OCI-LY3 (cell line): ENCODE data around the gene TIMMDC1.

Experiments used
- H2AFZ ChIP-seq: fragments of 200-600, 300-600 bp; shearing (Covaris generic); 2 replicates; pipeline ENCODE4 v1.6.0; 2014; ENCODE audit warnings: antibody characterized with exemption, low read depth, low read length
- H3K27ac ChIP-seq: fragments of 200-600, 300-600 bp; sonication (generic); 2 replicates; pipeline ENCODE4 v1.5.1; 2014; ENCODE audit warnings: mild to moderate bottlenecking, low read length, moderate library complexity, mixed read lengths
- H3K27me3 ChIP-seq: fragments of 200-600, 300-600 bp; sonication (generic); 2 replicates; pipeline ENCODE4 v1.6.1; 2014; ENCODE audit warnings: low read depth, low read length, mixed read lengths
- H3K36me3 ChIP-seq: fragments of 200-600, 300-600 bp; sonication (generic); replicated peaks from 2 replicates; pipeline ENCODE3; 2014; ENCODE audit warnings: low read depth, low read length, mixed read lengths
- H3K4me1 ChIP-seq: fragments of 300-600, 200-600 bp; sonication (generic); 2 replicates; pipeline ENCODE4 v1.6.1; 2014; ENCODE audit warnings: low read length, mixed read lengths
- H3K4me2 ChIP-seq: fragments of 200-600, 300-600 bp; sonication (generic); 2 replicates; pipeline ENCODE4 v1.6.1; 2014; ENCODE audit warnings: low read length, mixed read lengths
- H3K4me3 ChIP-seq: fragments of 300-600, 200-600 bp; sonication (generic); 2 replicates; pipeline ENCODE4 v1.5.1; 2014; ENCODE audit warnings: antibody characterized with exemption, mild to moderate bottlenecking, low read length, moderate library complexity
- H3K79me2 ChIP-seq: fragments of 300-600, 200-600 bp; shearing (Covaris generic); 2 replicates; pipeline ENCODE4 v1.6.1; 2014; ENCODE audit warnings: mild to moderate bottlenecking, low read length, mixed read lengths
- H3K9ac ChIP-seq: fragments of 300-600, 200-600 bp; shearing (Covaris generic); 2 replicates; pipeline ENCODE4 v1.6.0; 2014; ENCODE audit warnings: mild to moderate bottlenecking, low read length, moderate library complexity
- H3K9me3 ChIP-seq: fragments of 200-600, 300-600 bp; shearing (Covaris generic); 2 replicates; pipeline ENCODE4 v1.6.1; 2014; ENCODE audit warnings: low read length, mixed read lengths; ENCODE audit not compliant: insufficient read depth
- H4K20me1 ChIP-seq: fragments of 200-600, 300-600 bp; sonication (generic); 2 replicates; pipeline ENCODE4 v1.6.1; 2016; ENCODE audit warnings: low read length, mixed read lengths; ENCODE audit not compliant: insufficient read depth
- CTCF ChIP-seq: fragments of 200-600, 300-600 bp; sonication (generic); IDR thresholded peaks from 2 replicates; pipeline ENCODE4 v1.5.1; 2014; ENCODE audit warnings: antibody characterized with exemption, low read length, low read depth
- EZH2phosphoT487 ChIP-seq: fragments of 200-600 bp; shearing (Covaris generic); IDR thresholded peaks from 2 replicates; pipeline ENCODE4 v1.6.1; 2018; ENCODE audit warnings: antibody characterized with exemption, mixed run types, low read depth

Gene TIMMDC1

GRCh38 chr3:119507404-119507803, 9.1 kb downstream of the TIMMDC1 start:
- Histone ChIP-seq H4K20me1 (no peaks in the 10 kb centered on the region), H3K9ac (no peak overlapping the region), H2AFZ (no peak overlapping the region), H3K27ac (no peak overlapping the region), H3K4me1 (no peaks in the 10 kb centered on the region), H3K79me2 (peaks cover 12% of the 10 kb centered on the region), H3K4me2 (no peak overlapping the region), H3K27me3 (no peaks in the 10 kb centered on the region), H3K9me3 (no peaks in the 10 kb centered on the region), H3K4me3 (no peak overlapping the region), H3K36me3 (peaks cover 35% of the 10 kb centered on the region)
- no peak for TF ChIP-seq EZH2phosphoT487

- Histone ChIP-seq H3K4me1 (no peaks in the 10 kb centered on the region), H4K20me1 (no peaks in the 10 kb centered on the region), H3K4me2 (no peak overlapping the region), H3K79me2 (peaks cover 5% of the 10 kb centered on the region; the same call in 1 of the 2 replicates), H2AFZ (no peak overlapping the region), H3K4me3 (no peak overlapping the region), H3K36me3 (peaks cover 31% of the 10 kb centered on the region), H3K27ac (no peak overlapping the region), H3K27me3 (no peaks in the 10 kb centered on the region), H3K9ac (no peak overlapping the region), H3K9me3 (no peaks in the 10 kb centered on the region)
- no peak for TF ChIP-seq CTCF
- no peak for TF ChIP-seq EZH2phosphoT487
Observed at GRCh38 chr3:119508172-119508845, 10.0 kb downstream of the TIMMDC1 start.

GRCh38 chr3:119510690-119511089, 12.3 kb downstream of the TIMMDC1 start:
- no peak overlapping the region for H3K27ac ChIP-seq
- no peaks in the 10 kb centered on the region for H4K20me1 ChIP-seq
- H3K9me3 ChIP-seq, result no peaks in the 10 kb centered on the region
- H2AFZ ChIP-seq, result no peak overlapping the region
- TF ChIP-seq CTCF (no peak), EZH2phosphoT487 (no peak)
- H3K27me3 ChIP-seq, result no peaks in the 10 kb centered on the region
- no peak overlapping the region for H3K9ac ChIP-seq
- H3K36me3 ChIP-seq, result peaks cover 26% of the 10 kb centered on the region
- H3K79me2 ChIP-seq, result no peaks in the 10 kb centered on the region
- no peak overlapping the region for H3K4me3 ChIP-seq
- no peak overlapping the region for H3K4me2 ChIP-seq
- no peaks in the 10 kb centered on the region for H3K4me1 ChIP-seq

- peaks cover 45% of the 10 kb centered on the region for H3K36me3 ChIP-seq
- H3K4me1 ChIP-seq, result peaks cover 9% of the 10 kb centered on the region
- H3K4me2 ChIP-seq, result no peak overlapping the region
- no peak overlapping the region for H3K4me3 ChIP-seq
- no peak overlapping the region for H3K9ac ChIP-seq
- H2AFZ ChIP-seq, result no peak overlapping the region
- H3K79me2 ChIP-seq, result peaks cover 9% of the 10 kb centered on the region
- H4K20me1 ChIP-seq, result no peaks in the 10 kb centered on the region
- H3K9me3 ChIP-seq, result no peaks in the 10 kb centered on the region
- H3K27ac ChIP-seq, result no peak overlapping the region
- TF ChIP-seq EZH2phosphoT487, result no peak
- TF ChIP-seq CTCF, result no peak
- H3K27me3 ChIP-seq, result no peaks in the 10 kb centered on the region
Observed at GRCh38 chr3:119514637-119515036, 16.3 kb downstream of the TIMMDC1 start.
